Measurements from ENCODE around the gene DIP2C. TPM values are rescaled to one million over a fixed set of nuclear protein-coding genes. Genes with fewer than 3 reads are reported as not detected.

The DIP2C gene
- total RNA-seq, 2 donors from 2014 or later = 21.1 to 23.8 TPM

DNA sequence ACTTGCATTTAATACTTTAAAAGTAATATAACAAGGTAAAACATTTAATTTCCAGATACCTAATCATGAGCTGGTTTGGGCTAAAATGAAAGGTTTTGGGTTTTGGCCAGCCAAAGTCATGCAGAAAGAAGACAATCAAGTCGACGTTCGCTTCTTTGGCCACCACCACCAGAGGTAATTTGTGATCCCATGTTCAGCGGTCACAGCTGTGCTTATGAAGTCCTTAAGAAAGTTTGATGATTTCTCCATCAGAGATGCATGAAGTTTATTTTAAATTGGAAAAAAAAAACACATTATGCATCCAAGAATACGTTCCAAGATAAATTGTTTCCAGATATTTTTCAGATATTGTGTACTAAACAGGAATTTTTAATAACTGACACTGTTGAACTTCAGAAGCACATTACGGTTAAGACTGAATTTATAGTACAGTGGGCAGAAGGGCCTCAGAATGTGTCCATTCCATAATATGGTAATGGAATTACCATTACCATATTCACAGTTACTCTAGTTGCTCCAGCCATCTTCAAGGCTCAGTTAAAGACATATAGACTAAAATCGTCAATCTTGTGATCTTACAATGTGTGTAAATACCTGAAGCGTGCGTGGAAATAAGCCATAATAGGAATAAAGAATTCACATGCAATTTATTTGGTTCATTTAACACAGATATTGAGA lies 447.4 kb downstream of the DIP2C start:
- H3K4me3 ChIP-seq = no peak overlapping the region
- no peaks in the 10 kb centered on the region for H3K27me3 ChIP-seq
- H3K4me1 ChIP-seq = no peaks in the 10 kb centered on the region
- TF ChIP-seq, protein P1, sequence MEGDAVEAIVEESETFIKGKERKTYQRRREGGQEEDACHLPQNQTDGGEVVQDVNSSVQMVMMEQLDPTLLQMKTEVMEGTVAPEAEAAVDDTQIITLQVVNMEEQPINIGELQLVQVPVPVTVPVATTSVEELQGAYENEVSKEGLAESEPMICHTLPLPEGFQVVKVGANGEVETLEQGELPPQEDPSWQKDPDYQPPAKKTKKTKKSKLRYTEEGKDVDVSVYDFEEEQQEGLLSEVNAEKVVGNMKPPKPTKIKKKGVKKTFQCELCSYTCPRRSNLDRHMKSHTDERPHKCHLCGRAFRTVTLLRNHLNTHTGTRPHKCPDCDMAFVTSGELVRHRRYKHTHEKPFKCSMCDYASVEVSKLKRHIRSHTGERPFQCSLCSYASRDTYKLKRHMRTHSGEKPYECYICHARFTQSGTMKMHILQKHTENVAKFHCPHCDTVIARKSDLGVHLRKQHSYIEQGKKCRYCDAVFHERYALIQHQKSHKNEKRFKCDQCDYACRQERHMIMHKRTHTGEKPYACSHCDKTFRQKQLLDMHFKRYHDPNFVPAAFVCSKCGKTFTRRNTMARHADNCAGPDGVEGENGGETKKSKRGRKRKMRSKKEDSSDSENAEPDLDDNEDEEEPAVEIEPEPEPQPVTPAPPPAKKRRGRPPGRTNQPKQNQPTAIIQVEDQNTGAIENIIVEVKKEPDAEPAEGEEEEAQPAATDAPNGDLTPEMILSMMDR (IDR thresholded peaks at IDR 0.05) = no peak
- H3K36me3 ChIP-seq = peaks cover 43% of the 10 kb centered on the region
- no peaks in the 10 kb centered on the region for H3K9me3 ChIP-seq
- no peak overlapping the region for H3K27ac ChIP-seq
- no peak for DNase-seq (ENCODE audit: low spot score)

DNA sequence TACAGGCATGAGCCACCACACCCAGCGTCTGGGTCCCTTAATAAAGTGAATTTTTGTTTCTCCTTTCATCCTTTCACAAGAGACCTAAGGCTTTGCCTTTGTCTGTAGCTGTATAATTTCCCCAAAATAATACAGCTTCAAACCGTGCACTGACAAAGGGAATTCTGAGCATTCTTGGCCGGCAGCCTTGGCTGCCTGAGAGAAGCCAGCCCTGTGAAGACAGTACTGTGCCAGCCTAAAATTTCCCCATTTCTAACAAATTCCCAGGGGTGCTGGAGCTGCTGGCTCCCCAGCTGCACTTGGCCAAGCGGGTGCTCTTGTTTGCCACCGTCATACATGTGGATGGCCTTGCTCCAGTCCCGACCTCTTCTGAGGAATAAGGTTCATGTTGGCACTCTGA lies 448.0 kb downstream of the DIP2C start:
- Histone ChIP-seq H3K27ac (no peak overlapping the region), H3K27me3 (no peaks in the 10 kb centered on the region), H3K4me3 (no peak overlapping the region), H3K36me3 (peaks cover 39% of the 10 kb centered on the region), H3K9me3 (no peaks in the 10 kb centered on the region), H3K4me1 (no peaks in the 10 kb centered on the region)
- no peak for DNase-seq (ENCODE audit: low spot score)
- TF ChIP-seq, protein P1 (IDR thresholded peaks at IDR 0.05) = no peak

DNA sequence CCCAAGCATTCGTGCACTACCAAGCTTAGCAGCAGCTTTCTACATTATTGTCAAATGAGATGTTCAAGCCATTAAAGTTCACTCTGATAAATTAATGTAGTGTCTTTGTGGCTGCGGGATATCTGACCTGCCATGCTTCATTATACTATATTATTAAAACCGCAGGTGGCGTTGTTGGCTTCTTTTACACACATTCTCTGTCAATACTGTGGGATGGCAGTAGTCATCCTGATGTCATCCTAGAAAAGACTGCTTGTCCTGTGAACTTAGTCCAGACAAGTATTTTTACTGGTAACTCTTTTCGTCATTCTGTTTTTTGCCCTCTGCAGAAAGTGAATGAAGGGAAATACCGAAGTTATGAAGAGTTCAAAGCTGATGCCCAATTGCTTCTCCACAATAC lies 450.4 kb downstream of the DIP2C start:
- DNase-seq (ENCODE audit: low spot score) = no peak
- Histone ChIP-seq H3K4me3 (no peak overlapping the region), H3K27ac (no peak overlapping the region), H3K36me3 (peaks cover 38% of the 10 kb centered on the region), H3K4me1 (no peaks in the 10 kb centered on the region), H3K27me3 (no peaks in the 10 kb centered on the region), H3K9me3 (no peaks in the 10 kb centered on the region)
- TF ChIP-seq, protein P1 (IDR thresholded peaks at IDR 0.05) = no peak

DNA sequence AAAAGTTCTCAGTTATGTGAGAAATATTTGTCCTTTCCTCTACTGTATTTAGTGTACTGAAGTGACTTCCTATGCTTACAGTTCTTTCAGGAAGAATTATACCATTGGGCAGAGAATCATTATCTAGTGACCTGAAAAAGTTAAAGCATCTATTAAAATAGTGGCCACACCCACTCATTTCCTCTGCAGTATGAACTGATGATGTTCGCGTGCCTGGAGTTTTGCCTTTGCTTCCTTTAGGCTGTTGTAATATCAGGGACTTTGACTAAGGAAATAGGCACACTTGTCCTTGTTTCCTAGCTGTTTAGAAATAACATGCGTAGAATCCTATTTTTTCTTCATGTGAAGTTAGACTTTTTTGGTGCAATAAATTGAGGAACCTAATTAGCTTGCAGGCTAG lies 453.6 kb downstream of the DIP2C start:
- DNase-seq (ENCODE audit: low spot score) = no peak
- TF ChIP-seq, protein P1 (IDR thresholded peaks at IDR 0.05) = no peak
- H3K27me3 ChIP-seq = no peaks in the 10 kb centered on the region
- no peak overlapping the region for H3K27ac ChIP-seq
- H3K9me3 ChIP-seq = no peaks in the 10 kb centered on the region
- no peaks in the 10 kb centered on the region for H3K4me1 ChIP-seq
- no peak overlapping the region for H3K4me3 ChIP-seq
- peaks cover 25% of the 10 kb centered on the region for H3K36me3 ChIP-seq

DNA sequence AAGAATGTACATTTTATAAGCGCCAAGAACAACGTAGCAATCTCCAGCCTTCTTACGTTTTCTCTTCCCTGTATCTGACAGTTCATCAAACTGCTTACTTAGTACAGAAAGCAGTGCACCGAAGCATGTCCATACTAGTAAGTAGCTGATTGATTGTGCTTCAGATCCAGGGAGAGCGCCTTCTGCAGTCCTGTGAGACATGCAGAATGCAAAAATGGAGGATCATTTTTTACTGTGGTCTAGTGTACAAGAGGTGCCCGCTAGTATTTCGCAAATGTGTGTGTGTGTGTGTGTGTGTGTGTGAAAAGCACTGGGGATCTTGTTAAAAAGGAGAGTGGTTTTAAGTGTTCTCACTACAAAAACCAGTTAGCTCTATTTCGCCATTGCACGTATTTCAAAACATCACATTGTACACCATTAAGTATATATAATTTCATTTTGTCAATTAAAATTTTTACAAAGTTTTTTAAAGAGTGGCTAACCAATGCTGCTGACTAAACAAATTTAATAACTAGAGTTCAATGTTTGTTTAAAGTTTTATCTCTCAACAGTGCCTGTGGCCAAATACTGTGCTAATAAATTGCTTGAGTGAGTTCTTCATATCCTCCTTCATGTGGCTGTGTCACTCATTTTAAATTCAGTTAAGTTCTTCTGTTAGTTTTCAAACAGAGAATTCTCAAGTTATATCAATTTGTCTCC lies 454.6 kb downstream of the DIP2C start:
- Histone ChIP-seq H3K9me3 (no peaks in the 10 kb centered on the region), H3K36me3 (peaks cover 17% of the 10 kb centered on the region), H3K4me1 (no peaks in the 10 kb centered on the region), H3K27me3 (no peaks in the 10 kb centered on the region), H3K4me3 (no peak overlapping the region), H3K27ac (no peak overlapping the region)
- DNase-seq (ENCODE audit: low spot score) = no peak
- TF ChIP-seq, protein P1 (IDR thresholded peaks at IDR 0.05) = no peak
